Smooth muscle cell (in vitro differentiated cells): ENCODE results near the gene ELK3. TPM values are rescaled to one million over a fixed set of nuclear protein-coding genes. Genes with fewer than 3 reads are reported as not detected.
"Not testable (repeated sequence)": the region's sequence is repeated elsewhere in the genome, so short reads cannot be mapped to it uniquely, and the experiment has no call there.

Experiments
- DNase-seq: peaks from one replicate; lab custom pipeline; 2025; ENCODE audit not compliant: unreplicated experiment; lab: John Stamatoyannopoulos, UW
- H2AFZ ChIP-seq: fragments of 200-600 bp; sonication (generic); 2 replicates; pipeline ENCODE4 v1.6.0; 2016; ENCODE audit warnings: antibody characterized with exemption, low read depth, mild to moderate bottlenecking
- H3F3A ChIP-seq: fragments of 200-600 bp; sonication (generic); 2 replicates; pipeline ENCODE4 v1.6.0; 2017; ENCODE audit warnings: antibody characterized with exemption, low read depth
- H3K27ac ChIP-seq: fragments of 200-600 bp; sonication (generic); 2 replicates; pipeline ENCODE4 v1.5.1; 2016; ENCODE audit warnings: low read depth, mild to moderate bottlenecking
- H3K27me3 ChIP-seq: fragments of 200-600 bp; sonication (generic); 2 replicates; pipeline ENCODE4 v1.6.1; 2016; ENCODE audit warnings: low read depth, mild to moderate bottlenecking
- H3K36me3 ChIP-seq: fragments of 200-600 bp; sonication (generic); 2 replicates; pipeline ENCODE4 v1.5.1; 2016; ENCODE audit warnings: low read depth
- H3K4me1 ChIP-seq: fragments of 200-600 bp; sonication (generic); 2 replicates; pipeline ENCODE4 v1.5.1; 2016; ENCODE audit warnings: low read depth
- H3K4me2 ChIP-seq: fragments of 200-600 bp; sonication (generic); 2 replicates; pipeline ENCODE4 v1.6.0; 2016; ENCODE audit warnings: mild to moderate bottlenecking
- H3K4me3 ChIP-seq: fragments of 200-600 bp; sonication (generic); 2 replicates; pipeline ENCODE4 v1.5.1; 2016; ENCODE audit warnings: mild to moderate bottlenecking
- H3K79me2 ChIP-seq: fragments of 200-600 bp; sonication (generic); 2 replicates; pipeline ENCODE4 v1.6.0; 2016; ENCODE audit warnings: low read depth, mild to moderate bottlenecking
- H3K9ac ChIP-seq: fragments of 200-600 bp; sonication (generic); 2 replicates; pipeline ENCODE4 v1.6.0; 2016; ENCODE audit warnings: low read depth
- H3K9me3 ChIP-seq: fragments of 200-600 bp; sonication (generic); replicated peaks from 2 replicates; pipeline ENCODE4 v1.5.1; 2016; ENCODE audit warnings: low read depth
- H4K20me1 ChIP-seq: fragments of 200-600 bp; sonication (generic); 2 replicates; pipeline ENCODE4 v1.6.0; 2016; ENCODE audit warnings: low read depth
- CTCF ChIP-seq: fragments of 200-600 bp; sonication (generic); IDR thresholded peaks from 2 replicates; pipeline ENCODE4 v1.5.1; 2017; ENCODE audit warnings: borderline replicate concordance, mild to moderate bottlenecking, antibody characterized with exemption; ENCODE audit not compliant: insufficient read depth, poor library complexity, severe bottlenecking
- WGBS: methylation state at CpG from one replicate; pipeline ENCODE4 v1.1.7; 2016; ENCODE audit warnings: low lambda C conversion rate; 5-methylcytosine and 5-hydroxymethylcytosine counted together
- polyA plus RNA-seq: library from polyadenylated mRNA; unstranded; fragments of >200 nt; fragmentation: Nextera tagmentation; extraction: Ambion mirVana; gene quantifications from 2 replicates; pipeline ENCODE4 v1.2.1, GENCODE V29; 2016
- total RNA-seq: library from RNA; depleted of rRNA; stranded (reverse); fragments of >200 nt; gene quantifications from 2 replicates; pipeline ENCODE4 v1.2.3, GENCODE V29; 2014

ELK3 gene
- total and polyA plus RNA-seq, 2 experiments from 2014 or later = 43.1 to 44.3 TPM

GRCh38 chr12:96311191-96311590 lies 117.0 kb downstream of the ELK3 start:
- H3K4me2 ChIP-seq = no peak overlapping the region
- H3K9ac ChIP-seq = no peak overlapping the region
- H3K4me1 ChIP-seq = peaks cover 10% of the 10 kb centered on the region
- TF ChIP-seq CTCF = no peak
- H4K20me1 ChIP-seq = peaks cover 16% of the 10 kb centered on the region
- no peaks in the 10 kb centered on the region for H3K27me3 ChIP-seq
- H3F3A ChIP-seq = no peaks in the 10 kb centered on the region
- no peaks in the 10 kb centered on the region for H3K9me3 ChIP-seq
- H3K79me2 ChIP-seq = peaks cover 50% of the 10 kb centered on the region
- no peak overlapping the region for H3K27ac ChIP-seq
- H2AFZ ChIP-seq = no peak overlapping the region
- no peak for DNase-seq
- WGBS = 97% methylated on average over 1 of the region's 1 CpG
- peaks cover 5% of the 10 kb centered on the region for H3K36me3 ChIP-seq
- H3K4me3 ChIP-seq = no peak overlapping the region

GRCh38 chr12:96313606-96314005 lies 119.4 kb downstream of the ELK3 start:
- H2AFZ ChIP-seq = no peak overlapping the region
- no peaks in the 10 kb centered on the region for H3K9me3 ChIP-seq
- H3K4me3 ChIP-seq = no peak overlapping the region
- H4K20me1 ChIP-seq = peaks cover 13% of the 10 kb centered on the region
- H3K79me2 ChIP-seq = peaks cover 46% of the 10 kb centered on the region
- DNase-seq = no peak
- no peaks in the 10 kb centered on the region for H3F3A ChIP-seq
- H3K27me3 ChIP-seq = no peaks in the 10 kb centered on the region
- no peak overlapping the region for H3K27ac ChIP-seq
- peaks cover 10% of the 10 kb centered on the region for H3K4me1 ChIP-seq
- TF ChIP-seq CTCF = no peak
- peaks cover 5% of the 10 kb centered on the region for H3K36me3 ChIP-seq
- H3K9ac ChIP-seq = no peak overlapping the region
- H3K4me2 ChIP-seq = no peak overlapping the region

GRCh38 chr12:96314723-96315122 lies 120.5 kb downstream of the ELK3 start:
- peaks cover 5% of the 10 kb centered on the region for H3K36me3 ChIP-seq
- no peak for TF ChIP-seq CTCF
- H4K20me1 ChIP-seq = peaks cover 10% of the 10 kb centered on the region
- H3K79me2 ChIP-seq = peaks cover 40% of the 10 kb centered on the region
- peaks cover 10% of the 10 kb centered on the region for H3K4me1 ChIP-seq
- H3K27me3 ChIP-seq = no peaks in the 10 kb centered on the region
- no peak overlapping the region for H2AFZ ChIP-seq
- H3K9me3 ChIP-seq = no peaks in the 10 kb centered on the region
- H3K4me3 ChIP-seq = no peak overlapping the region
- H3K9ac ChIP-seq = no peak overlapping the region
- H3K27ac ChIP-seq = peak overlapping the region; percentile 6
- peak overlapping the region; percentile 83 for H3K4me2 ChIP-seq
- 46% methylated on average over 2 of the region's 2 CpGs for WGBS
- no peak for DNase-seq
- H3F3A ChIP-seq = no peaks in the 10 kb centered on the region

- peak overlapping the region; percentile 83 for H3K4me2 ChIP-seq
- H3K4me3 ChIP-seq = peak overlapping the region; percentile 60
- not testable (repeated sequence) for DNase-seq, H3K27me3 ChIP-seq, H3F3A ChIP-seq, H3K4me1 ChIP-seq, H3K36me3 ChIP-seq, H3K9me3 ChIP-seq, H4K20me1 ChIP-seq
- peak overlapping the region; percentile 67 for H3K27ac ChIP-seq
- H3K9ac ChIP-seq = peak overlapping the region; percentile 55
- 7% methylated on average over 26 of the region's 33 CpGs for WGBS
- peak overlapping the region; percentile 73 for H2AFZ ChIP-seq
- peaks cover 32% of the 10 kb centered on the region for H3K79me2 ChIP-seq
Measured at GRCh38 chr12:96315741-96316481, 121.7 kb downstream of the ELK3 start.

- H3K4me2 ChIP-seq, H3K27ac ChIP-seq, H2AFZ ChIP-seq, H3K4me1 ChIP-seq, DNase-seq, H3K4me3 ChIP-seq, H4K20me1 ChIP-seq, H3F3A ChIP-seq, H3K9me3 ChIP-seq, H3K9ac ChIP-seq, H3K27me3 ChIP-seq, H3K36me3 ChIP-seq: not testable (repeated sequence)
- peaks cover 19% of the 10 kb centered on the region for H3K79me2 ChIP-seq
- WGBS = 91% methylated on average over 2 of the region's 2 CpGs
Measured at GRCh38 chr12:96317801-96318200, 123.6 kb downstream of the ELK3 start.
